Neural cell (in vitro differentiated cells): ENCODE measurements around the gene GPR142. TPM values are rescaled to one million over a fixed set of nuclear protein-coding genes. Genes with fewer than 3 reads are reported as not detected.

Experiments used
- H2AFZ ChIP-seq: fragments of 200-600, 300-800 bp; sonication (generic), shearing (Covaris generic); 2 replicates; pipeline ENCODE4 v1.6.0; 2014; ENCODE audit warnings: low read depth, mild to moderate bottlenecking, antibody characterized with exemption, low read length, moderate library complexity
- H3F3A ChIP-seq: fragments of 200-600 bp; shearing (Covaris generic); 2 replicates; pipeline ENCODE4 v1.6.1; 2016; ENCODE audit warnings: mild to moderate bottlenecking, moderate library complexity, mixed read lengths, antibody characterized with exemption, low read length; ENCODE audit not compliant: insufficient read depth, poor library complexity, severe bottlenecking
- H3K27ac ChIP-seq: fragments of 200-600, 300-800 bp; sonication (generic), shearing (Covaris generic); 2 replicates; pipeline ENCODE4 v1.5.1; 2014; ENCODE audit warnings: mild to moderate bottlenecking, low read length, moderate library complexity
- H3K27me3 ChIP-seq: fragments of 300-800, 200-600 bp; sonication (generic), shearing (Covaris generic); 2 replicates; pipeline ENCODE4 v1.6.0; 2014; ENCODE audit warnings: mild to moderate bottlenecking, low read depth, low read length, moderate library complexity; ENCODE audit not compliant: insufficient read depth
- H3K36me3 ChIP-seq: fragments of 300-800, 200-600 bp; sonication (generic), shearing (Covaris generic); 2 replicates; pipeline ENCODE4 v1.5.1; 2014; ENCODE audit warnings: mild to moderate bottlenecking, antibody characterized with exemption, low read length, moderate library complexity; ENCODE audit not compliant: insufficient read depth
- H3K4me2 ChIP-seq: fragments of 300-800, 200-600 bp; sonication (generic), shearing (Covaris generic); 2 replicates; pipeline ENCODE4 v1.6.0; 2014; ENCODE audit warnings: mild to moderate bottlenecking, low read length
- H3K4me3 ChIP-seq: fragments of 300-800, 200-600 bp; sonication (generic), shearing (Covaris generic); 2 replicates; pipeline ENCODE4 v1.5.1; 2014; ENCODE audit warnings: mild to moderate bottlenecking, low read length, moderate library complexity
- H3K79me2 ChIP-seq: fragments of 200-600 bp; shearing (Covaris generic); replicated peaks from 2 replicates; pipeline ENCODE4 v1.6.0; 2014; ENCODE audit warnings: mild to moderate bottlenecking, low read length, moderate library complexity; ENCODE audit not compliant: insufficient read depth
- H3K9ac ChIP-seq: fragments of 300-800, 200-600 bp; sonication (generic), shearing (Covaris generic); 2 replicates; pipeline ENCODE4 v1.6.1; 2016; ENCODE audit warnings: mild to moderate bottlenecking, low read length, mixed read lengths
- H3K9me2 ChIP-seq: fragments of 200-600 bp; shearing (Covaris generic); 2 replicates; pipeline ENCODE4 v1.6.1; 2016; ENCODE audit warnings: mild to moderate bottlenecking, low read length, mixed read lengths; ENCODE audit not compliant: insufficient read depth
- H3K9me3 ChIP-seq: fragments of 200-600, 300-800 bp; sonication (generic), shearing (Covaris generic); 2 replicates; pipeline ENCODE4 v1.6.1; 2016; ENCODE audit warnings: mild to moderate bottlenecking, mixed run types, low read length, moderate library complexity, mixed read lengths
- H4K20me1 ChIP-seq: fragments of 200-600 bp; shearing (Covaris generic); 2 replicates; pipeline ENCODE4 v1.6.1; 2016; ENCODE audit warnings: mild to moderate bottlenecking, mixed run types; ENCODE audit not compliant: insufficient read depth
- EP300 ChIP-seq: fragments of 450-650 bp; conservative IDR thresholded peaks from 2 replicates; pipeline ENCODE4 v1.6.1; 2014; ENCODE audit warnings: antibody characterized with exemption, mild to moderate bottlenecking, moderate library complexity; ENCODE audit not compliant: poor library complexity, severe bottlenecking
- EZH2 ChIP-seq: fragments of 200-600, 300-800 bp; shearing (Covaris generic), sonication (generic); IDR thresholded peaks from 2 replicates; pipeline ENCODE4 v1.6.1; 2014; ENCODE audit warnings: antibody characterized with exemption, low read length, borderline replicate concordance, mild to moderate bottlenecking; ENCODE audit not compliant: insufficient read depth, poor library complexity, severe bottlenecking
- MXI1 ChIP-seq: fragments of 450-650 bp; conservative IDR thresholded peaks from 2 replicates; pipeline ENCODE4 v1.6.1; 2014; ENCODE audit warnings: antibody characterized with exemption, mild to moderate bottlenecking; ENCODE audit not compliant: poor library complexity, severe bottlenecking
- POLR2AphosphoS5 ChIP-seq: IDR thresholded peaks from 2 replicates; pipeline ENCODE4 v1.6.1; 2012
- RAD21 ChIP-seq: fragments of 450-650 bp; conservative IDR thresholded peaks from 2 replicates; pipeline ENCODE4 v1.6.1; 2014; ENCODE audit warnings: antibody characterized with exemption, mild to moderate bottlenecking, moderate library complexity
- SMC3 ChIP-seq: fragments of 450-650 bp; conservative IDR thresholded peaks from 2 replicates; pipeline ENCODE4 v1.6.1; 2014; ENCODE audit warnings: antibody characterized with exemption, mild to moderate bottlenecking, moderate library complexity; ENCODE audit not compliant: poor library complexity
- TAF1 ChIP-seq: IDR thresholded peaks from 2 replicates; pipeline ENCODE4 v1.6.1; 2012; ENCODE audit warnings: low read depth
- polyA plus RNA-seq: library from polyadenylated mRNA; depleted of rRNA; stranded (reverse); fragments of >200 nt; gene quantifications from 2 replicates; pipeline ENCODE4 v1.2.3, GENCODE V29; 2014
- TF ChIP-seq, protein P1 (sequence below): IDR thresholded peaks from 2 replicates; pipeline ENCODE4 v1.6.1; 2012; ENCODE audit warnings: borderline replicate concordance
- TF ChIP-seq, protein P2 (sequence below): fragments of 450-650 bp; IDR thresholded peaks from 2 replicates; pipeline ENCODE4 v1.5.1; 2014; ENCODE audit warnings: antibody characterized with exemption, mild to moderate bottlenecking, moderate library complexity; ENCODE audit not compliant: poor library complexity, severe bottlenecking

GPR142 gene
- polyA plus RNA-seq, 1 donor from 2014 or later, result not detected

DNA sequence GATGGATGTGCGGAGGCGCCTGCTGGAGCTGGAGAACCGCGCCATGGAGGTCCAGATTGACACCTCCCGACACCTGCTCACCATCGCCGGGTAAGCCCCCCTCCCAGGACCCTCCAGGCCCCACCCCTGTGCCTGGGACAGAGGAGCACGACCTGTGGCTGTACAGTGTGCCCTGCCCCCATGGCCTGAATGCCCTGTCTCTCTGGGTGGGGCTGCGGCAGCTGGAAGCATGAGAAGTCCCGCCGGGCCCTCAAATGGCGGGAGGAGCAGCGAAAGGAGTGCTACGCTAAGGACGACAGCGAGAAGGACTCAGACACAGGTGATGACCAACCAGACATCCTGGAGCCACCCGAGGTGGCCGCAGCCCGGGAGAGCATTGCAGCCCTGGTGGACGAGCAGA lies 16.8 kb upstream of the GPR142 start:
- Histone ChIP-seq H3F3A (no peaks in the 10 kb centered on the region), H3K79me2 (no peaks in the 10 kb centered on the region), H3K9me2 (no peaks in the 10 kb centered on the region), H3K9ac (no peak overlapping the region), H3K36me3 (no peaks in the 10 kb centered on the region), H2AFZ (no peak overlapping the region), H3K27me3 (peaks cover 27% of the 10 kb centered on the region), H4K20me1 (no peaks in the 10 kb centered on the region), H3K9me3 (no peaks in the 10 kb centered on the region), H3K27ac (no peak overlapping the region), H3K4me3 (no peak overlapping the region), H3K4me2 (no peak overlapping the region)
- TF ChIP-seq, protein P1, sequence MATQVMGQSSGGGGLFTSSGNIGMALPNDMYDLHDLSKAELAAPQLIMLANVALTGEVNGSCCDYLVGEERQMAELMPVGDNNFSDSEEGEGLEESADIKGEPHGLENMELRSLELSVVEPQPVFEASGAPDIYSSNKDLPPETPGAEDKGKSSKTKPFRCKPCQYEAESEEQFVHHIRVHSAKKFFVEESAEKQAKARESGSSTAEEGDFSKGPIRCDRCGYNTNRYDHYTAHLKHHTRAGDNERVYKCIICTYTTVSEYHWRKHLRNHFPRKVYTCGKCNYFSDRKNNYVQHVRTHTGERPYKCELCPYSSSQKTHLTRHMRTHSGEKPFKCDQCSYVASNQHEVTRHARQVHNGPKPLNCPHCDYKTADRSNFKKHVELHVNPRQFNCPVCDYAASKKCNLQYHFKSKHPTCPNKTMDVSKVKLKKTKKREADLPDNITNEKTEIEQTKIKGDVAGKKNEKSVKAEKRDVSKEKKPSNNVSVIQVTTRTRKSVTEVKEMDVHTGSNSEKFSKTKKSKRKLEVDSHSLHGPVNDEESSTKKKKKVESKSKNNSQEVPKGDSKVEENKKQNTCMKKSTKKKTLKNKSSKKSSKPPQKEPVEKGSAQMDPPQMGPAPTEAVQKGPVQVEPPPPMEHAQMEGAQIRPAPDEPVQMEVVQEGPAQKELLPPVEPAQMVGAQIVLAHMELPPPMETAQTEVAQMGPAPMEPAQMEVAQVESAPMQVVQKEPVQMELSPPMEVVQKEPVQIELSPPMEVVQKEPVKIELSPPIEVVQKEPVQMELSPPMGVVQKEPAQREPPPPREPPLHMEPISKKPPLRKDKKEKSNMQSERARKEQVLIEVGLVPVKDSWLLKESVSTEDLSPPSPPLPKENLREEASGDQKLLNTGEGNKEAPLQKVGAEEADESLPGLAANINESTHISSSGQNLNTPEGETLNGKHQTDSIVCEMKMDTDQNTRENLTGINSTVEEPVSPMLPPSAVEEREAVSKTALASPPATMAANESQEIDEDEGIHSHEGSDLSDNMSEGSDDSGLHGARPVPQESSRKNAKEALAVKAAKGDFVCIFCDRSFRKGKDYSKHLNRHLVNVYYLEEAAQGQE, result no peak
- TF ChIP-seq POLR2AphosphoS5 (no peak), RAD21 (no peak), SMC3 (no peak), EP300 (no peak), MXI1 (no peak), TAF1 (no peak), EZH2 (no peak)
- TF ChIP-seq, protein P2, sequence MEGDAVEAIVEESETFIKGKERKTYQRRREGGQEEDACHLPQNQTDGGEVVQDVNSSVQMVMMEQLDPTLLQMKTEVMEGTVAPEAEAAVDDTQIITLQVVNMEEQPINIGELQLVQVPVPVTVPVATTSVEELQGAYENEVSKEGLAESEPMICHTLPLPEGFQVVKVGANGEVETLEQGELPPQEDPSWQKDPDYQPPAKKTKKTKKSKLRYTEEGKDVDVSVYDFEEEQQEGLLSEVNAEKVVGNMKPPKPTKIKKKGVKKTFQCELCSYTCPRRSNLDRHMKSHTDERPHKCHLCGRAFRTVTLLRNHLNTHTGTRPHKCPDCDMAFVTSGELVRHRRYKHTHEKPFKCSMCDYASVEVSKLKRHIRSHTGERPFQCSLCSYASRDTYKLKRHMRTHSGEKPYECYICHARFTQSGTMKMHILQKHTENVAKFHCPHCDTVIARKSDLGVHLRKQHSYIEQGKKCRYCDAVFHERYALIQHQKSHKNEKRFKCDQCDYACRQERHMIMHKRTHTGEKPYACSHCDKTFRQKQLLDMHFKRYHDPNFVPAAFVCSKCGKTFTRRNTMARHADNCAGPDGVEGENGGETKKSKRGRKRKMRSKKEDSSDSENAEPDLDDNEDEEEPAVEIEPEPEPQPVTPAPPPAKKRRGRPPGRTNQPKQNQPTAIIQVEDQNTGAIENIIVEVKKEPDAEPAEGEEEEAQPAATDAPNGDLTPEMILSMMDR, result no peak

DNA sequence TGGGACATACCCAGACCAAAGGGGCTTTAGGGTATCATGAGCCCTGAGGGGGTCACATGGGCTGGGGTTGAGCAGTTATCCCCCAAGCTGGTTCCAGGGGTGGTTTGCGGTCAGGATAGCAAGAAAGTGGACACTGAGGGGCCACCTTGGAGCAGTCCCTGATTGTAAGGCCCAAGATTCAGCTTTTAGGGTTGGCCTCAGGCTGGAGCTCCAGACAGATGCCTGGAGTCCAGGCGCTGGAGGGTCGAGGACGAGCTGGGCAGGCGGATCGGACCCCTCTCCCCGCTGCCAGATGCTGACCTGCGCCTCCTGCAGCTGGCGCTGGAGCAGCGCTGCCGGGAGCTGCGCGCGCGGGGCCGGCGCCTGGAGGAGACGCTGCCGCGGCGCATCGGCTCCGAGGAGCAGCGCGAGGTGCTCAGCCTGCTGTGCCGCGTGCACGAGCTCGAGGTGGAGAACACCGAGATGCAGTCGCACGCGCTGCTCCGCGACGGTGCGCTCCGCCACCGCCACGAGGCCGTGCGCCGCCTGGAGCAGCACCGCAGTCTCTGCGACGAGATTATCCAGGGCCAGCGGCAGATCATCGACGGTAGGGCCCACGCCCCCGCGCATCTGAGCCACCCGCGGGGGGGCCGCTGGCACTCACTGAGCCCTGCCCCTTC lies 15.6 kb upstream of the GPR142 start:
- Histone ChIP-seq H3K4me2 (no peak overlapping the region), H3K27me3 (peaks cover 27% of the 10 kb centered on the region), H3K36me3 (no peaks in the 10 kb centered on the region), H3K27ac (no peak overlapping the region), H4K20me1 (no peaks in the 10 kb centered on the region), H3K9me2 (no peaks in the 10 kb centered on the region), H3K9me3 (no peaks in the 10 kb centered on the region), H3K9ac (peak overlapping the region; percentile 38), H3K4me3 (peak overlapping the region; percentile 59), H3K79me2 (no peaks in the 10 kb centered on the region), H3F3A (no peaks in the 10 kb centered on the region), H2AFZ (no peak overlapping the region)
- TF ChIP-seq RAD21 (no peak), MXI1 (peak; percentile 66)
- TF ChIP-seq, protein P2, result peak; percentile 71
